ENCODE measurements around the gene NME3. TPM values are rescaled to one million over a fixed set of nuclear protein-coding genes. Genes with fewer than 3 reads are reported as not detected.

NME3 gene
- total and polyA plus RNA-seq, 9 of the 15 experiments (the other 6 are each of a cell fraction or from before 2014, with no cell fraction given), result 0.68 to 76.3 (median 11.5) TPM

DNA sequence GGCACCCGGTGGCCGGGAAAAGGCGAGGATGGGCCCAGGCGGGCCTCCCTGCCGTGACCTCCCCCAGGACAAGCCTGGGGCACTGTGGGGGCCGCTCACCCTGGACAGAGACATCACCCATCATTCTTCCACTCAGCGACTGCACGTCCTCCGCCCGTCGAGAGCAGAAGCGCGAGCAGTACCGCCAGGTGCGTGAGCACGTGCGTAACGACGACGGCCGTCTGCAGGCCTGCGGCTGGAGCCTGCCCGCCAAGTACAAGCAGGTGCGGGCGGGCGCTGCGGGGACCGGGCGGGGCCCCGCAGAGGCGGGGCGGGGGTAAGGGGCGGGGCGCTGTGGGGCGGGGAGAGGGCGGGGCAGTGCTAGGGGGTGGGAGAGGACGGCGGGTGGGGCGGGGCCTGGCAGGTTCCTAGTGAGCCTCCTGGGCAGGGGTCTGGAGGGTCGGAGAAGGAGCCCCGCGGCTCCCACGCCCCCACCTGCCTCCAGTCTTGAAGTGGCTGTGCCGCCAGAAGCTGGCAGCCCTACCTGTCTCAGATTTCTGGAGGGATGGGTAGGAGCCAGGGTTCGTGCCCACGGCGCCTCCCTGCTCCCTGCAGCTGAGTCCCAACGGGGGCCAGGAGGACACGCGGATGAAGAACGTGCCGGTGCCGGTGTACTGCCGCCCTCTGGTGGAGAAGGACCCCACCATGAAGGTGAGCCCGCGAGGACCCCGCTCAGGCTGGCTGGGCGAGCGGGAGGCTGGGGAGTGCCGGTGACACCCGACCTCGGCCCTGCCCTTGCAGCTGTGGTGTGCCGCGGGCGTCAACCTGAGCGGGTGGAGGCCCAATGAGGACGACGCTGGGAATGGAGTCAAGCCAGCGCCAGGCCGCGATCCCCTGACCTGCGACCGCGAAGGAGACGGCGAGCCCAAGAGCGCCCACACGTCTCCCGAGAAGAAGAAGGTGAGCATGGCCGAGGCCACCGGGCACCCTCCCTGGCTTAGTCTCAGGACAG lies 7.5 kb downstream of the NME3 start (continued):
- TF ChIP-seq XRCC4 (IDR thresholded peaks at IDR 0.05; ENCODE audit: extremely low read depth, insufficient read depth, insufficient read length) (no peak), SMAD4 (CRISPR knock-in tag; conservative IDR thresholded peaks at IDR 0.05) (0 out of 2 replicates have a peak, but pooled peaks have one; percentile 33), CREM (IDR thresholded peaks at IDR 0.05; ENCODE audit: low read depth) (0 out of 2 replicates have a peak, but pooled peaks have one; percentile 15), MYBL2 (IDR thresholded peaks at IDR 0.05; ENCODE audit: low read depth) (no peak), MYBL2 (CRISPR knock-in tag; IDR thresholded peaks at IDR 0.05; ENCODE audit: borderline replicate concordance) (no peak), RBM17 (IDR thresholded peaks at IDR 0.05; ENCODE audit: borderline replicate concordance, low read depth, low read length) (no peak), ZNF224 (CRISPR knock-in tag; IDR thresholded peaks at IDR 0.05) (no peak), SMAD3 (CRISPR knock-in tag; conservative IDR thresholded peaks at IDR 0.05) (no peak), ZC3H4 (CRISPR knock-in tag; IDR thresholded peaks at IDR 0.05; ENCODE audit: borderline replicate concordance) (no peak), PHB2 (IDR thresholded peaks at IDR 0.05; ENCODE audit: low read depth) (no peak), E2F6 (IDR thresholded peaks at IDR 0.05; ENCODE audit: borderline replicate concordance in 1 of 2, extremely low read depth in 1 of 2, insufficient read depth in 1 of 2, insufficient read length in 1 of 2, low read depth in 1 of 2, low read length in 1 of 2, poor library complexity in 1 of 2, severe bottlenecking in 1 of 2) (peak; percentile 95 to 99), NFIC (IDR thresholded peaks at IDR 0.05) (no peak), ZNF184 (CRISPR knock-in tag; IDR thresholded peaks at IDR 0.05) (no peak), CEBPB (tag; IDR thresholded peaks at IDR 0.05) (no peak), NFIX (CRISPR knock-in tag; IDR thresholded peaks at IDR 0.05; ENCODE audit: low read depth) (no peak), PURB (CRISPR knock-in tag; IDR thresholded peaks at IDR 0.05; ENCODE audit: low read depth) (no peak), PML (IDR thresholded peaks at IDR 0.05; ENCODE audit: low read length) (no peak), TCF7L2 (IDR thresholded peaks at IDR 0.05; ENCODE audit: low read depth, low read length) (no peak), TAF9B (IDR thresholded peaks at IDR 0.05; ENCODE audit: partially characterized antibody) (no peak), MYC (IDR thresholded peaks at IDR 0.05; ENCODE audit: low read depth, low read length) (peak; percentile 34; the same call in 1 of the 2 replicates), MYC (CRISPR knock-in tag; IDR thresholded peaks at IDR 0.05; ENCODE audit: borderline replicate concordance, low read depth) (no peak), CHD2 (IDR thresholded peaks at IDR 0.05; ENCODE audit: low read depth, low read length) (no peak), KLF13 (tag; IDR thresholded peaks at IDR 0.05; ENCODE audit: borderline replicate concordance, low read depth) (no peak), EWSR1 (IDR thresholded peaks at IDR 0.05; ENCODE audit: borderline replicate concordance, low read depth, partially characterized antibody) (no peak), ADNP (tag; IDR thresholded peaks at IDR 0.05) (no peak), PREB (CRISPR knock-in tag; IDR thresholded peaks at IDR 0.05) (no peak)
